ENCODE data around the gene RPL18. TPM values are rescaled to one million over a fixed set of nuclear protein-coding genes. Genes with fewer than 3 reads are reported as not detected.
"Not testable (repeated sequence)": the region's sequence is repeated elsewhere in the genome, so short reads cannot be mapped to it uniquely, and the experiment has no call there.

The RPL18 gene
- total RNA-seq, 1 experiment from 2014 or later = 1,503 TPM

DNA sequence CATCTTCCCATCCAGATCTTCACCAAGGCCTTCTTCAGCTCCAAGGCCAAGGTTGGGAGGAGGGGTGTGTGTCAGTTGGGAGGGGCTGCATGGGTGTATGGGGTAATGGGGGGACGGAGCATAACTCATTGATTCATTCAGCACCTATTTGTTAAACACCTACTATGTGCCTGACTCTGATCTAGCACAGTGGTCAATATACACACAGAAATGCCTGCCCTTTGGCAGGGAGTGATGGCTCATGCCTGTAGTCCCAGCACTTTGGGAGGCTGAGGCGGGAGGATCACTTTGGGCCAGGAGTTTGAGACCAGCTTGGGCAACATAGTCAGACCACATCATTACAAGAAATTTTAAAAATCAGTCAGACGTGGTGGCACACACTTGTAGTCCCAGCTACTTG lies 31.6 kb downstream of the RPL18 start:
- H3K36me3 ChIP-seq (ENCODE audit: low read depth, low read length) = no peaks in the 10 kb centered on the region
- no peaks in the 10 kb centered on the region for H3K9me2 ChIP-seq (replicated peaks; ENCODE audit: low read length)
- H4K20me1 ChIP-seq (ENCODE audit: low read length) = no peaks in the 10 kb centered on the region
- no peak overlapping the region for H2AFZ ChIP-seq (ENCODE audit: low read length)
- H3K27me3 ChIP-seq (ENCODE audit: low read length) = no peaks in the 10 kb centered on the region
- no peak overlapping the region for H3K4me2 ChIP-seq (ENCODE audit: low read length)
- intact Hi-C loops (cut with micrococcal nuclease) = no loop called here
- ATAC-seq (no peak), DNase-seq (no peak)
- H3K4me3 ChIP-seq (ENCODE audit: low read length) = no peak overlapping the region
- no peaks in the 10 kb centered on the region for H3F3A ChIP-seq (ENCODE audit: low read length, unreplicated experiment)
- POLR2A ChIA-PET (ENCODE audit: unreplicated experiment) = no interaction called here
- H3K4me1 ChIP-seq (ENCODE audit: insufficient read depth, low read length) = peaks cover 9% of the 10 kb centered on the region; the same call in 1 of the 2 replicates
- TF ChIP-seq EZH2 (IDR thresholded peaks at IDR 0.05; ENCODE audit: low read length, unreplicated experiment) (no peak), EZH2phosphoT487 (IDR thresholded peaks at IDR 0.05; ENCODE audit: borderline replicate concordance, low read length) (no peak)
- TF ChIP-seq, protein P1, sequence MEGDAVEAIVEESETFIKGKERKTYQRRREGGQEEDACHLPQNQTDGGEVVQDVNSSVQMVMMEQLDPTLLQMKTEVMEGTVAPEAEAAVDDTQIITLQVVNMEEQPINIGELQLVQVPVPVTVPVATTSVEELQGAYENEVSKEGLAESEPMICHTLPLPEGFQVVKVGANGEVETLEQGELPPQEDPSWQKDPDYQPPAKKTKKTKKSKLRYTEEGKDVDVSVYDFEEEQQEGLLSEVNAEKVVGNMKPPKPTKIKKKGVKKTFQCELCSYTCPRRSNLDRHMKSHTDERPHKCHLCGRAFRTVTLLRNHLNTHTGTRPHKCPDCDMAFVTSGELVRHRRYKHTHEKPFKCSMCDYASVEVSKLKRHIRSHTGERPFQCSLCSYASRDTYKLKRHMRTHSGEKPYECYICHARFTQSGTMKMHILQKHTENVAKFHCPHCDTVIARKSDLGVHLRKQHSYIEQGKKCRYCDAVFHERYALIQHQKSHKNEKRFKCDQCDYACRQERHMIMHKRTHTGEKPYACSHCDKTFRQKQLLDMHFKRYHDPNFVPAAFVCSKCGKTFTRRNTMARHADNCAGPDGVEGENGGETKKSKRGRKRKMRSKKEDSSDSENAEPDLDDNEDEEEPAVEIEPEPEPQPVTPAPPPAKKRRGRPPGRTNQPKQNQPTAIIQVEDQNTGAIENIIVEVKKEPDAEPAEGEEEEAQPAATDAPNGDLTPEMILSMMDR (conservative IDR thresholded peaks at IDR 0.05; ENCODE audit: low read depth, low read length) = no peak
- H3K9ac ChIP-seq (ENCODE audit: low read length) = no peak overlapping the region
- H3K27ac ChIP-seq (ENCODE audit: low read length) = no peak overlapping the region
- no peaks in the 10 kb centered on the region for H3K9me3 ChIP-seq (ENCODE audit: low read length)
- no TSS peak for BruUV-seq (replicated peaks)
- CTCF ChIA-PET = no interaction called here
- H3K79me2 ChIP-seq (ENCODE audit: low read length) = no peaks in the 10 kb centered on the region

DNA sequence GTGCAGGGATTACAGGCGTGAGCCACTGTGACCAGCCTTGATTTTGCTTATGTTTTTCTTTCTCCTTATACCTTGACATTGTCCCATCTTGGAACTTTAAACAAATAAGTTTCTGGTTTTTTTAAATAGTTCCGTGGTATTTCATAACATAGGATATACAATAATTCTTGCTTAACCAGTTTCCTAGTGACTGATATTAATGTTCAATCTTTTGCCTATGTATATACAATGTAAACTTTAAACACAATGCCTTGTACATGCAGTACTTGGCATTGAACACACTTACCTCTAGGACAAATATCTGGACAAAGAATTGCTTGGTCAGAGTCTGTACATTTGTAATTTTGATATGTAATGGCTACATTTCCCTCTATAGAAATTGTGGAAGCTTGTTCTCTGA lies 36.8 kb downstream of the RPL18 start:
- H3K27ac ChIP-seq (ENCODE audit: low read length) = no peak overlapping the region
- H2AFZ ChIP-seq (ENCODE audit: low read length) = no peak overlapping the region
- ChIA-PET CTCF (interaction anchor here (0.7 kb wide), 1 partner anchor 179 kb away, joined by 3 read pairs; no protein-coding TSS in a partner anchor), POLR2A (ENCODE audit: unreplicated experiment) (no interaction called here)
- no peak overlapping the region for H3K4me2 ChIP-seq (ENCODE audit: low read length)
- H3K36me3 ChIP-seq (ENCODE audit: low read depth, low read length) = no peaks in the 10 kb centered on the region
- H3K27me3 ChIP-seq (ENCODE audit: low read length) = no peaks in the 10 kb centered on the region
- BruUV-seq (replicated peaks) = no TSS peak
- no peaks in the 10 kb centered on the region for H3K9me2 ChIP-seq (replicated peaks; ENCODE audit: low read length)
- H3K4me1 ChIP-seq (ENCODE audit: insufficient read depth, low read length) = peaks cover 4% of the 10 kb centered on the region; the same call in 1 of the 2 replicates
- H3K9ac ChIP-seq (ENCODE audit: low read length) = no peak overlapping the region
- H3K79me2 ChIP-seq (ENCODE audit: low read length) = no peaks in the 10 kb centered on the region
- no peak for TF ChIP-seq EZH2 (IDR thresholded peaks at IDR 0.05; ENCODE audit: low read length, unreplicated experiment)
- TF ChIP-seq, protein P1 (conservative IDR thresholded peaks at IDR 0.05; ENCODE audit: low read depth, low read length) = no peak
- no peak for TF ChIP-seq EZH2phosphoT487 (IDR thresholded peaks at IDR 0.05; ENCODE audit: borderline replicate concordance, low read length)
- no peak overlapping the region for H3K4me3 ChIP-seq (ENCODE audit: low read length)
- intact Hi-C loops (cut with micrococcal nuclease) = no loop called here
- H3K9me3 ChIP-seq (ENCODE audit: low read length) = no peaks in the 10 kb centered on the region
- peak; percentile 35 for DNase-seq
- ATAC-seq = no peak
- no peaks in the 10 kb centered on the region for H3F3A ChIP-seq (ENCODE audit: low read length, unreplicated experiment)
- no peaks in the 10 kb centered on the region for H4K20me1 ChIP-seq (ENCODE audit: low read length)

DNA sequence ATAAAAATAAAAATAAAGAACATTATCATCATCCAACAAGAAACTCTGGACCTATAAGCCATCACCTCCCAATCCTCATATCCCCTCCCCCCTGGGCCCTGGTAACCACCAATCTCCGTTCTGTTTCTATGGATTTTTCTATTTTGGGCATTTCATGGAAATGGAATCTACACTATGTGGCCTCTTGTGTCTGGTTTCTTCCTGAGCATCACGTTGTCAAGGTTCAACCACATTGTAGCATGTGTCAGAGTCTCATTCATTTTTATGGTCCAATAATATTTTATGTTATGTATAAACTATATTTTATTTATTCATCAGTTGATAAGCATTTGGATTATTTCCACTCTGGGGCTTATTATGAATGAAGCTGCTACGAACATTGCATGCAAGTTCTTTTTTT lies 40.1 kb downstream of the RPL18 start:
- POLR2A ChIA-PET (ENCODE audit: unreplicated experiment) = no interaction called here
- H3K9ac ChIP-seq (ENCODE audit: low read length) = no peak overlapping the region
- H3K9me3 ChIP-seq (ENCODE audit: low read length) = no peaks in the 10 kb centered on the region
- TF ChIP-seq EZH2 (IDR thresholded peaks at IDR 0.05; ENCODE audit: low read length, unreplicated experiment) = no peak
- TF ChIP-seq, protein P1 (conservative IDR thresholded peaks at IDR 0.05; ENCODE audit: low read depth, low read length) = no peak
- TF ChIP-seq EZH2phosphoT487 (IDR thresholded peaks at IDR 0.05; ENCODE audit: borderline replicate concordance, low read length) = no peak
- H3K4me1 ChIP-seq (ENCODE audit: insufficient read depth, low read length) = peaks cover 2% of the 10 kb centered on the region; the same call in 1 of the 2 replicates
- no peaks in the 10 kb centered on the region for H3K79me2 ChIP-seq (ENCODE audit: low read length)
- H3K27ac ChIP-seq (ENCODE audit: low read length) = no peak overlapping the region
- no peaks in the 10 kb centered on the region for H3K9me2 ChIP-seq (replicated peaks; ENCODE audit: low read length)
- no TSS peak for BruUV-seq (replicated peaks)
- CTCF ChIA-PET = no interaction called here
- no peak overlapping the region for H3K4me3 ChIP-seq (ENCODE audit: low read length)
- no peaks in the 10 kb centered on the region for H3K27me3 ChIP-seq (ENCODE audit: low read length)
- intact Hi-C loops (cut with micrococcal nuclease) = no loop called here
- H3K4me2 ChIP-seq (ENCODE audit: low read length) = no peak overlapping the region
- no peaks in the 10 kb centered on the region for H4K20me1 ChIP-seq (ENCODE audit: low read length)
- ATAC-seq (0 out of 2 replicates have a peak, but pooled peaks have one; percentile 33), DNase-seq (peak; percentile 7)
- H3F3A ChIP-seq (ENCODE audit: low read length, unreplicated experiment) = no peaks in the 10 kb centered on the region
- H2AFZ ChIP-seq (ENCODE audit: low read length) = no peak overlapping the region
- H3K36me3 ChIP-seq (ENCODE audit: low read depth, low read length) = no peaks in the 10 kb centered on the region

DNA sequence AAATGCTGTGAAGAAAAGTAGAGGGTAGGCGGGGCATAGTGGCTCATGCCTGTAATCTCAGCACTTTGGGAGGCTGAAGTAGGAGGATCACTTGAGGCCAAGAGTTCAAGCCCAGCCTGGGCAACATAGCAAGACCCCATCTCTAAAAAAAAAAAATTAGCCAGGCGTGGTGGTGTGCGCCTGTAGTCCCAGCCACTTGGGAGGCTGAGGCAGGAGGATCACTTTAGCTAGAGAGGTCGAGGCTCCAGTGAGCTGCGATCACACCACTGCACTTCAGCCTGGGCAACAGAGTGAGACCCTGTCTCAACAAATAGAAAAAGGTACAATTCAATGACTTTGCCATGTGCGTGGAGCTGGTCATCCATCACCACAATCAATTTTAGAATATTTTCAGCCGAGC lies 41.1 kb downstream of the RPL18 start:
- H2AFZ ChIP-seq (ENCODE audit: low read length); DNase-seq; BruUV-seq (replicated peaks); H3F3A ChIP-seq (ENCODE audit: low read length, unreplicated experiment); H3K79me2 ChIP-seq (ENCODE audit: low read length); ATAC-seq; H3K4me2 ChIP-seq (ENCODE audit: low read length); CTCF ChIA-PET; H3K4me3 ChIP-seq (ENCODE audit: low read length); intact Hi-C loops (cut with micrococcal nuclease); H3K27me3 ChIP-seq (ENCODE audit: low read length); H3K9ac ChIP-seq (ENCODE audit: low read length); H3K36me3 ChIP-seq (ENCODE audit: low read depth, low read length); H3K4me1 ChIP-seq (ENCODE audit: insufficient read depth, low read length); H3K9me3 ChIP-seq (ENCODE audit: low read length); H4K20me1 ChIP-seq (ENCODE audit: low read length); H3K9me2 ChIP-seq (replicated peaks; ENCODE audit: low read length); H3K27ac ChIP-seq (ENCODE audit: low read length): not testable (repeated sequence)
- POLR2A ChIA-PET (ENCODE audit: unreplicated experiment) = interaction anchor here (0.6 kb wide), 1 partner anchor 49 kb away, joined by 3 read pairs; no protein-coding TSS in a partner anchor
